ENCODE measurements around the gene ARHGAP24. TPM values are rescaled to one million over a fixed set of nuclear protein-coding genes. Genes with fewer than 3 reads are reported as not detected.
A peak's percentile ranks its signal among the peaks of the same experiment; 100 is the strongest.

The ARHGAP24 gene
- total and polyA plus RNA-seq, 5 donors from 2014 or later = 0.14 to 0.53 (median 0.35) TPM; not detected in 2

GRCh38 chr4:85928775-85929591, 454.0 kb downstream of the ARHGAP24 start:
- peaks cover 0 to 4% (median 0%) of the 10 kb centered on the region in 4 donors for H3K4me1 Mint-ChIP-seq
- DNase-seq (no peak), ATAC-seq (ENCODE audit: low read depth in 2 of 2) (no peak)
- no peaks in the 10 kb centered on the region for H3K9me3 ChIP-seq (ENCODE audit: control insufficient read depth in 2 of 2, low read length in 2 of 2)
- no peaks in the 10 kb centered on the region for H3K36me3 ChIP-seq (ENCODE audit: control insufficient read depth, insufficient read depth, low read length)
- H3K27me3 Mint-ChIP-seq = no peaks in the 10 kb centered on the region
- H3K27me3 ChIP-seq (ENCODE audit: control insufficient read depth, insufficient read depth, low read length) = no peaks in the 10 kb centered on the region
- peaks cover 0 to 4% (median 0%) of the 10 kb centered on the region in 7 donors for H3K9me3 Mint-ChIP-seq
- no peaks in the 10 kb centered on the region for H3K36me3 Mint-ChIP-seq
- no peak overlapping the region for H3K4me3 Mint-ChIP-seq
- H3K27ac ChIP-seq (ENCODE audit: insufficient read depth, low read length, poor library complexity, severe bottlenecking) = no peak overlapping the region
- no peaks in the 10 kb centered on the region for H3K4me1 ChIP-seq (ENCODE audit: control insufficient read depth, insufficient read depth, low read length, poor library complexity, severe bottlenecking)
- no peak overlapping the region for H3K4me3 ChIP-seq (ENCODE audit: low read depth, low read length)
- no peak overlapping the region for H3K27ac Mint-ChIP-seq

- H3K27me3 ChIP-seq (ENCODE audit: control insufficient read depth, insufficient read depth, low read length) = no peaks in the 10 kb centered on the region
- no peaks in the 10 kb centered on the region for H3K36me3 ChIP-seq (ENCODE audit: control insufficient read depth, insufficient read depth, low read length)
- H3K4me1 Mint-ChIP-seq = peaks cover 0 to 4% (median 0%) of the 10 kb centered on the region in 4 donors
- H3K9me3 Mint-ChIP-seq = peaks cover 0 to 4% (median 0%) of the 10 kb centered on the region in 7 donors
- ATAC-seq (ENCODE audit: low read depth in 2 of 2) = no peak
- H3K27me3 Mint-ChIP-seq = no peaks in the 10 kb centered on the region
- H3K27ac ChIP-seq (ENCODE audit: insufficient read depth, low read length, poor library complexity, severe bottlenecking) = no peak overlapping the region
- H3K4me1 ChIP-seq (ENCODE audit: control insufficient read depth, insufficient read depth, low read length, poor library complexity, severe bottlenecking) = no peaks in the 10 kb centered on the region
- H3K9me3 ChIP-seq (ENCODE audit: control insufficient read depth in 2 of 2, low read length in 2 of 2) = no peaks in the 10 kb centered on the region
- no peaks in the 10 kb centered on the region for H3K36me3 Mint-ChIP-seq
- H3K4me3 ChIP-seq (ENCODE audit: low read depth, low read length) = no peak overlapping the region
- DNase-seq = no peak
- H3K27ac Mint-ChIP-seq = no peak overlapping the region
- no peak overlapping the region for H3K4me3 Mint-ChIP-seq
Measured at GRCh38 chr4:85929961-85930665, 455.2 kb downstream of the ARHGAP24 start.

GRCh38 chr4:85932500-85933290, 457.7 kb downstream of the ARHGAP24 start:
- Mint-ChIP-seq H3K4me3 (peak overlapping the region in 1 of 4 donors; percentile 38), H3K27ac (no peak overlapping the region), H3K4me1 (peaks cover 0 to 4% (median 0%) of the 10 kb centered on the region in 4 donors), H3K9me3 (peaks cover 0 to 6% (median 3%) of the 10 kb centered on the region in 7 donors), H3K36me3 (no peaks in the 10 kb centered on the region), H3K27me3 (no peaks in the 10 kb centered on the region)
- Histone ChIP-seq H3K27ac (ENCODE audit: insufficient read depth, low read length, poor library complexity, severe bottlenecking) (no peak overlapping the region), H3K36me3 (ENCODE audit: control insufficient read depth, insufficient read depth, low read length) (no peaks in the 10 kb centered on the region), H3K27me3 (ENCODE audit: control insufficient read depth, insufficient read depth, low read length) (no peaks in the 10 kb centered on the region), H3K4me1 (ENCODE audit: control insufficient read depth, insufficient read depth, low read length, poor library complexity, severe bottlenecking) (no peaks in the 10 kb centered on the region), H3K9me3 (ENCODE audit: control insufficient read depth in 2 of 2, low read length in 2 of 2) (no peaks in the 10 kb centered on the region), H3K4me3 (ENCODE audit: low read depth, low read length) (no peak overlapping the region)
- DNase-seq = no peak
- no peak for ATAC-seq (ENCODE audit: low read depth in 2 of 2)

GRCh38 chr4:85933291-85933640, 458.3 kb downstream of the ARHGAP24 start:
- no peaks in the 10 kb centered on the region for H3K36me3 Mint-ChIP-seq
- no peaks in the 10 kb centered on the region for H3K27me3 Mint-ChIP-seq
- H3K4me3 Mint-ChIP-seq = no peak overlapping the region
- H3K36me3 ChIP-seq (ENCODE audit: control insufficient read depth, insufficient read depth, low read length) = no peaks in the 10 kb centered on the region
- H3K27ac ChIP-seq (ENCODE audit: insufficient read depth, low read length, poor library complexity, severe bottlenecking) = no peak overlapping the region
- DNase-seq (no peak), ATAC-seq (ENCODE audit: low read depth in 2 of 2) (no peak)
- no peaks in the 10 kb centered on the region for H3K27me3 ChIP-seq (ENCODE audit: control insufficient read depth, insufficient read depth, low read length)
- no peaks in the 10 kb centered on the region for H3K4me1 ChIP-seq (ENCODE audit: control insufficient read depth, insufficient read depth, low read length, poor library complexity, severe bottlenecking)
- peaks cover 0 to 4% (median 0%) of the 10 kb centered on the region in 4 donors for H3K4me1 Mint-ChIP-seq
- peaks cover 0 to 4% (median 3%) of the 10 kb centered on the region in 7 donors for H3K9me3 Mint-ChIP-seq
- no peaks in the 10 kb centered on the region for H3K9me3 ChIP-seq (ENCODE audit: control insufficient read depth in 2 of 2, low read length in 2 of 2)
- H3K4me3 ChIP-seq (ENCODE audit: low read depth, low read length) = no peak overlapping the region
- H3K27ac Mint-ChIP-seq = no peak overlapping the region

- H3K36me3 ChIP-seq (ENCODE audit: control insufficient read depth, insufficient read depth, low read length) = no peaks in the 10 kb centered on the region
- no peaks in the 10 kb centered on the region for H3K27me3 ChIP-seq (ENCODE audit: control insufficient read depth, insufficient read depth, low read length)
- peaks cover 0 to 5% (median 2%) of the 10 kb centered on the region in 7 donors for H3K9me3 Mint-ChIP-seq
- DNase-seq (no peak), ATAC-seq (ENCODE audit: low read depth in 2 of 2) (no peak)
- H3K27ac Mint-ChIP-seq = no peak overlapping the region
- H3K9me3 ChIP-seq (ENCODE audit: control insufficient read depth in 2 of 2, low read length in 2 of 2) = no peaks in the 10 kb centered on the region
- H3K4me3 ChIP-seq (ENCODE audit: low read depth, low read length) = no peak overlapping the region
- no peaks in the 10 kb centered on the region for H3K27me3 Mint-ChIP-seq
- no peaks in the 10 kb centered on the region for H3K4me1 ChIP-seq (ENCODE audit: control insufficient read depth, insufficient read depth, low read length, poor library complexity, severe bottlenecking)
- H3K4me3 Mint-ChIP-seq = no peak overlapping the region
- no peaks in the 10 kb centered on the region for H3K36me3 Mint-ChIP-seq
- H3K4me1 Mint-ChIP-seq = no peaks in the 10 kb centered on the region
- no peak overlapping the region for H3K27ac ChIP-seq (ENCODE audit: insufficient read depth, low read length, poor library complexity, severe bottlenecking)
Measured at GRCh38 chr4:85937507-85937906, 462.6 kb downstream of the ARHGAP24 start.

- Mint-ChIP-seq H3K4me1 (no peaks in the 10 kb centered on the region), H3K27me3 (no peaks in the 10 kb centered on the region), H3K9me3 (peaks cover 0 to 5% (median 2%) of the 10 kb centered on the region in 7 donors), H3K36me3 (no peaks in the 10 kb centered on the region), H3K4me3 (no peak overlapping the region), H3K27ac (no peak overlapping the region)
- Histone ChIP-seq H3K27me3 (ENCODE audit: control insufficient read depth, insufficient read depth, low read length) (no peaks in the 10 kb centered on the region), H3K4me3 (ENCODE audit: low read depth, low read length) (no peak overlapping the region), H3K27ac (ENCODE audit: insufficient read depth, low read length, poor library complexity, severe bottlenecking) (no peak overlapping the region), H3K4me1 (ENCODE audit: control insufficient read depth, insufficient read depth, low read length, poor library complexity, severe bottlenecking) (no peaks in the 10 kb centered on the region), H3K9me3 (ENCODE audit: control insufficient read depth in 2 of 2, low read length in 2 of 2) (no peaks in the 10 kb centered on the region), H3K36me3 (ENCODE audit: control insufficient read depth, insufficient read depth, low read length) (no peaks in the 10 kb centered on the region)
- no peak for DNase-seq
- no peak for ATAC-seq (ENCODE audit: low read depth in 2 of 2)
Measured at GRCh38 chr4:85938062-85938461, 463.1 kb downstream of the ARHGAP24 start.

GRCh38 chr4:85938902-85939301, 464.0 kb downstream of the ARHGAP24 start:
- Histone ChIP-seq H3K36me3 (ENCODE audit: control insufficient read depth, insufficient read depth, low read length) (no peaks in the 10 kb centered on the region), H3K27me3 (ENCODE audit: control insufficient read depth, insufficient read depth, low read length) (no peaks in the 10 kb centered on the region), H3K9me3 (ENCODE audit: control insufficient read depth in 2 of 2, low read length in 2 of 2) (no peaks in the 10 kb centered on the region), H3K27ac (ENCODE audit: insufficient read depth, low read length, poor library complexity, severe bottlenecking) (no peak overlapping the region), H3K4me1 (ENCODE audit: control insufficient read depth, insufficient read depth, low read length, poor library complexity, severe bottlenecking) (no peaks in the 10 kb centered on the region), H3K4me3 (ENCODE audit: low read depth, low read length) (no peak overlapping the region)
- no peak for ATAC-seq (ENCODE audit: low read depth in 2 of 2)
- no peaks in the 10 kb centered on the region for H3K36me3 Mint-ChIP-seq
- DNase-seq = no peak
- no peak overlapping the region for H3K27ac Mint-ChIP-seq
- no peaks in the 10 kb centered on the region for H3K4me1 Mint-ChIP-seq
- H3K27me3 Mint-ChIP-seq = no peaks in the 10 kb centered on the region
- no peak overlapping the region for H3K4me3 Mint-ChIP-seq
- peaks cover 0 to 5% (median 3%) of the 10 kb centered on the region in 7 donors for H3K9me3 Mint-ChIP-seq

Data from CD4-positive, CD25-positive, alpha-beta regulatory T cell (primary cell).